Measurements from ENCODE around the gene PAPSS1.
"Not testable (repeated sequence)": the region's sequence is repeated elsewhere in the genome, so short reads cannot be mapped to it uniquely, and the experiment has no call there.

The PAPSS1 gene

DNA sequence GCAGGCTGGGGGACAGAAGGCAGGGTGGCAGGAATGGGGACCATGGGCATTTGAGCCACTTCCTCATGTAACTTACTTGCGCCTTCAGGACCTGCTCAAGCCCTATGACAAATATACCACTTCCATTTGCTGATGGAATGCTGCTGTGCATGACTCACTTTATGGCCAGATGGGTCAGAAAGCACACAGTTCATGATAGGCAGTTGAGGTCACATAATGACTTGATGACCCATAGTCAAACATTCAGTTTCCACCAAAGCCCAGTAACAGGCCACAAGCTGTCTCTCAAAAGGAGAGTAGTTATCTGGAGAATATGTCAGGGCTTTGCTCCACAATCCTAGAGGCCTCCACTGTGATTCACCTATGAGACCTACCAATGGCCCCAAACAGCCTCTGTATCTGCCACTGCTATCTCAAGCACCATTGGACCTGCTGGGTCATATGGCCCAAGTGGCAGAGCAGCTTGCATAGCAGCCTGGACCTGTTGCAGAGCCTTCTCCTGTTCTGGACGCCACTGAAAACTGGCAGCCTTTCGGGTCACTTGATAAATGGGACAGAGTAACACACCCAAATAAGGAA is 5.3 kb upstream of the PAPSS1 start:
- no peak for DNase-seq

DNA sequence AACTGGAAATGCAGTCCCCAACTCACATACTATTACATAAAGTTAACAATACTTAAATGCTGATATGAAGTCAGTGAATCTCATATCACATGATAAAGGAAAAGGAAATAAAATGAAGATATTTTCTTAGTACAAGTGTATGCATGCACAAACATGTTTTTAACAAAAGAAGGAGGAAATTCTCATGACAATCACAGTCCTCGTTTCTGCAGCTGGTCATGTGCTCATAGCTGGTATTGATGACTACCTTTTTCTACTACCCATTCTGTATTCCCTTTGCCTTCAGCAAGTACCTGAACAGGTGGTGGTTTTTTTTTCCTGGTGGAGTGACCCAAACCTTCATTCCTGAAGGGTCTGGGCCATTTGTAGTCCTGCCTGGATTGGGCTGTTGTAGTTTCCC is 3.3 kb upstream of the PAPSS1 start:
- not testable (repeated sequence) for DNase-seq

DNA sequence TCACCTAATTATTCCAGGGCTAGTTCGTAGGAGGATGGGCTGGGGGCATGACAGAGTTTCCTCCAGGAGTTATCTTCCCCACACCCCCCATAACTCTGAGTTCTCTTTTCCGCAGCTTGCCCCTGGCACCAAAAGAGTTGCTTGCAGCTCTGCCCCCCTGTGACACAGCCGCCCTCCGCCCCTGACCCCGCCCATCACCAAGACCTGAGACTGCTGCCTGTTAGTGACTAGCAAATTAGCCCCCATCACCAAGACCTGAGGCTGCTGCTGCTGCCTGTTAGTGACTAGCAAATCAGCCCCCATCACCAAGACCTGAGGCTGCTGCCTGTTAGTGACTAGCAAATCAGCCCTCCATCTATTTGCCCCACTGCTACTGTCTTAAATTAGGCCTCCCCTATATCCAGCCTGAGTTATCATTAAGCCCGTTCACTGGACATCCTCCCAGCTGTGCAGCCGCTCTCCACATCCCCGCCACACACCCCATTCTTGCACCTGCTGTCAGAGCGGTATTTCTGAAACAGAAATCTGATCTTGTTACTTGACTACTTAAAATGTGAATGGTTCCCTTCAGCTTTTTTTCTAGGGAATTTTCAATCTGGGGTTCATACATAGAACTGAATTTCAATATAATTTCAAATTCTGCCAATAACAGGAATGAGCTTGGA is 1.5 kb upstream of the PAPSS1 start:
- DNase-seq = no peak

DNA sequence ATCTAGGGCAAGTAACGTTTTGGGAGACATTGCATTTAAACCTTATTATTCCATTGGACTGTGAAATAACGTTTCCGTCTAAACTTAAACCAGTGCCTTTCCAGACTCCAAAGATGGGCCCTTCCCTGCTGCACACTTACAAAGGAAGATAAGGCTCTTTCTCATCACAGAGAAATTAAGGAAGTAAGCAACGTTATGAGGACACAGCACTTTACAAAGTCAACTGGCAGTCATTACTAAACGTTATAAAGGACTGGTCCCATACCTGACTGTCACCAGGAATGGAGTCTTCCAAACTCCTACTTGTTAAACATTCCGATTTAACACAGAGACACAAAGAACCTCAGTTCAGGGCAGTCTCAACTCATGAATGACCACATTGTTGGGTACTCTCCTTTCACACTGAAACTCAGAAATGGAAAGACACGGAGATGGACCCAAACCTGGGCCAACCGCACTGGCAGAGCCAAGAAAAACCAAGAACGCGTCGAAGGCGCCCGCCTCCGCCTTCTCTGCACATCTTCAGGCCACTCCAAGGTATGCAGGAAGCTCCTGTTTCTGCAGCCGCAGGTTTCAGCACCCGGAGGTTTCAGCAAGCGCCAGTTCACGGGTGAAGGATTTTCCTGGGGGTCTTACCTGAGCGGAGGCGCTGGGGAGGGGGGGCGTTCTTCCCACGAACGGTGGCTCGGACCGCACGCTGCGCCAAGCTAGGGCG is 670 bp downstream of the PAPSS1 start:
- DNase-seq = no peak

DNA sequence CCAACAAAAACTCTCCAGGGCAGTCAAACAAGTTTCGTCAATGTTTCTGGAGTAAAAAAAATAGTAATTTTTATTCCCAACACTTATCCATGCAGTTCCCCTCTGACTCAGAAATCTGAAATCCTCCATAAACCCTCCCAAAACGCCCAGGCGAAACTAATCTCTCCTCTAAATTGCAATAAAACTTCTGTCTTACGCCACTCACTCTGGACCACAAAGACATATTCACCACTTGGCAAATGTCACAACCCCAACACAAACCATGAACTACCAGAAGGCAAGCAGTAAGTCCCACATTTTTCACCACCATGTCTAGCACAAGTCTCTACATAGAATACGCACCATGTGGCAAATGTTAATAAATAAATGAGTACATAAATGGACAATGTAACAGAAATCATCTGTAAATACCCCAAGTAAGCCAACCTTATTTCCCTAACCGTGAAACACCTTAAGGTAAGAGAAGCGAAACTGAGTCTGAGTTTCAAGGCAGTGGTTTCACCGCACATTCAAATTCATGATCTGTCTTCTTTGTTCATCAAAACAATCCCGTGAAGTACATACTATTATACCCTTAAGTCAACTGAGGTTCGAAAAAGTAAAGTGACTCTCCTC is 1.6 kb downstream of the PAPSS1 start:
- DNase-seq = no peak

DNA sequence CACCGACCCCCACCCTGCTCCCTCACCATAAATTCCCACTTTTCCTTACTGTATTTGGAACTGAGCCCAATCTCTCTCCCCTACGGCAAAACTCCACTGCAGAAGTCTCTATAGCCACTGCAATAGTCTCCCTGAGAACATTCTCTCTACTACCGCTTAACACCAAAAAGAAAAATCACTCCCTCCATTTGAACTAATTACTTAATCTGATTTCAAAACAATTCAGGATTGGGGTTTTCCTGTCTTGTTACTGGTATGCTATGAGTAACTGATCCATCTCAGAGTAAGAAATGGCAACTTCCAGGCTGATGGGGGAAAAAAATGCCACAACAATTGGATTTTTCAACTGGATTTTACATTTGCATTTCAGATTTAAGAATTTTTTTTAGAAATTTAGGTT is 5.8 kb downstream of the PAPSS1 start:
- no peak for DNase-seq

DNA sequence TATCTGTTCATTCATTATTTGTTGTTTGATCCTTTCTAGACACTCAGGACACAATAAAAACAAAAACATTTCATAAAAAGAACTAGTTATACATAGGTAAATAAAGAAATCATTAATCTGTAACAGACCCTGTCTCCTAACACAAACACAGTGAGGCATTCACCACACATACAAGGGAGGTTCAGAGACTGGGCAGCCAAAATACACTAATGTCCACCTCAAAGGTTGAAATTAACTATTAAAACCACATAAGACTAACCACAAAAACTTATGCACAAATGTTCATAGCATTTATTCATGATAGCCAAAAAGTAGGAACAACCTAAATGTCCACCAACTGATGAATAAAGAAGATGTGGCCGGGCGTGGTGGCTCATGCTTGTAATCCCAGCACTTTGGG is 7.8 kb downstream of the PAPSS1 start:
- no peak for DNase-seq

DNA sequence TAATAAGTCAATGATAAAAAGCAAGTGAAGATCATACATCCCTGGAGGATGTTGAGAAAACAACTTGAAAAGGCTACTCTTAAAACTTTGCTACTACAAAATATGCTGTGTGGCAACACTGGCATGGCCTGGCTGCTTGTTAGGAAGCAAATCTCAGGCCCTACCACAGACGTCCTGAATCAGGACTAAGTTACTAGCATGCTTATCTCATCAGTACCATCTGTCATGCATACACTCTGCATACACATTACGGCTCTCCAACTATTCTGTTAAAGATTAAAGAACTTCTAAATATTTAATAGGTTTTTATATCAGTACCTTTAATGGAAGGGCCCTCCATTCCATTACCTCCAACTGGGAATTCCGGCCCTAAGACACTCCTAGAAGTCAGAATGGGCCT is 8.2 kb downstream of the PAPSS1 start:
- no peak for DNase-seq

DNA sequence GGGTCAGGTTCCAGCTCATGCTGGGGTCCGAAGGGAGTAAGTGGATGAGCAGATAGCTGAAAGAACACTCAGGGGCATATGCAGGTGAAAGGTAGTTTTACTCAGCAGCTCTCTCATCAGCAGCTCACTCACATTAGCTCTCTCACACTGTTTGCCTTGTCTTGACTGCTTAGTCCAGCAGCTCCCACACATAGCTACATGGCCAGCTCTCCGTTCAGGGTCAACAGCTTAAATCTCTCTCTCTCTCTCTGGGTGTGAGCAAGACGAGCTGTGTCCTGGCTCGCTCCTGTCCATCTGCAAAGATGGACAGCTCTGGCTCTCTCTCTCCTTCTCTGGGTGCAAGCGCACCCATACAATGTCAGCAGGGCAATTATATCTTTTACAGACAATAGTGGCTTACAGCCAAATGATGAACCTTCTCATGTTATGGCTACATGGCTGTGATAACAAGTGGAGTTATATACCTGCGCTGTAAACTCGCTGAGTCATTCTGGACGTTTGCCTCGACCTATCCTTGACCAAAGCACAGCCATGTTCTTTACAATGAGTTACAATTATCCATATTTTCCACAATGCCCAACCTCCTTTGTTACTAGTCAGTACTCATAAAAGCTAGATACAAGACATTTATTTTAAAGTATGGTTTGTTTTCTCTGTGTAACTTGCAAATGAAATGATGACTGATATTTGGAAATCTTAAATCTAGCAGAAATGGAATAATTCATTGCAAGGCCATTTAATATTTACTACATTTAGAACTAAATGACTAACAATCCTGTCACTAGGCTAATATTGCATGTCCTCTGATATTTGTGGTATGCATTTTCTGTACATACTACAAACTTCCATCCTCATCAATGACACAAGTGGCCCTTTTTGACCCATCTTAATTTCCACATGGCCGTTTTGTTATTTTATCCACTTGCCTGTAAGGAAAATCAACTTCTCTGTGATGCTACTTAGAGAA is 9.3 kb downstream of the PAPSS1 start:
- no peak for DNase-seq

DNA sequence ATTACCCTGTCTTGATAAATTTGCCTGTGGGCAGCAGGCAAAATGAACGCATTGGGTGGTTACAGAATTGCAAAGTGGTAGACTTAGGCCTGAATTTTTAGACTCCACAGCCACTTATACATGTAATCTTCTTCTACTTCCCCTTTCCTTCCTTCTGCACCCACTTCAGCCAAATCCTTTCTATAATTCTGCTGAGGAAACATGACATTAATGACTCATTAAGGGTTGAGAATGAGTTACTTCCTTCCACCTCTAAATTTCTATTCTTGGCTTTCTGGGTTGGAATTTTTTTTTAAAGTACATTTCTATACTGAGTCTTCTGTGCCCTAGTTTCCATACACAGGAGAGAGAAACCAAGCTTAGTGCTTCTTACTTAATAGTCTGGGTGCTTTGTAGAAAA is 10.1 kb downstream of the PAPSS1 start:
- DNase-seq = no peak

DNA sequence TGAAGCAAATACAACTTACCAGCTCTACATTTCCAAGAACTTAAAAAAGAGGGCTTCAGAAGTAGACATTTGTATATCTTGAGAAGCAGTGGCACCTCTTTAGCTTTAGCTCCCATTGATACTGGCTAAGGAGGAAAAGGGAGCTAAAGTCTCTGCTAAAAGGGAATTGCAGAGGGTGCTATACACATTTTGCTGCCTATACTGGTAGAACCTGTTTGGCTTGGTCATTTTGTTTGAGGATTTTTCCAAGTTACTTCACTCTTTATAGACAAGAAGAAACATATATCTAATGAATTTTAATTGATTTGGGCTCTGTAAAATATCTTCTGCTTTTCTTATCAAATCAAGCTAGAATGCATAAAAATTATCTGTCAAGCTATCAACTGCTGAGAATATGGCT is 11.8 kb downstream of the PAPSS1 start:
- no peak for DNase-seq

DNA sequence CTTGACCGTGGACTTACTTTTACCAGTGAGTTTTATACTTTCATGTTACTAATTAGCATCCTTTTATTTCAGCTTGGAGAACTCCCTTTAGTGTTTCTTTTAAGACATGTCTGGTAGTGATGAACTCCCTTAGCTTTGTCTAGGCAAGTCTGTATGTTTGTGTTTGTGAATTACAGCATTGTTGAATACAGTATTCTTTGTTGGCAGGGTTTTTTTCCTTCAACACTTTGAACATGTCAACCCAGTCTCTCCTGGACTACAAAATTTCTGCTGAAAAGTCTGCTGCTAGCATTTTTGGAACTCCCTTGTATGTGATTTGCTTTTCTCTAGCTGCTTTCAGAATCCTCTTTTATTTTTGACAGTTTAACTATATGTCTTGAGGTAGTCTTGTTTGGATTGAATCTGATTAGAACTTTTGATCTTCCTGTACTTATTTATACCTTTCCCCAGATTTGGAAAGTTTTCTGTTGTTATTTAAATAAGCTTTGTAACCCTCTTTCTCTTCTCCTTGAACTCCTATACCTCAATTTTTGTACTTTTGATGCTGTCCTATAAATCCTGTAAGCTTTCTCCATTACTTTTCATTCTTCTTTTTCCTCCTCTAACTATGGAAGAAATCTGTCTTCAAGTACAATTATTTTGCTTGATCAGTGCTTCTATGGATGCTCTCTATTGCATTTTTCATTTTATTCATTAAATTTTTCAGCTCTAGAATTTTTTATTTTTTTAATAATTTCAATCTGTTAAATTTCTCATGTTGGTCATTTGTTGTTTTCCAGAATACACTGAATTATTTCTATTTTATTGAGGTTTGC is 14.1 kb downstream of the PAPSS1 start:
- DNase-seq = no peak

DNA sequence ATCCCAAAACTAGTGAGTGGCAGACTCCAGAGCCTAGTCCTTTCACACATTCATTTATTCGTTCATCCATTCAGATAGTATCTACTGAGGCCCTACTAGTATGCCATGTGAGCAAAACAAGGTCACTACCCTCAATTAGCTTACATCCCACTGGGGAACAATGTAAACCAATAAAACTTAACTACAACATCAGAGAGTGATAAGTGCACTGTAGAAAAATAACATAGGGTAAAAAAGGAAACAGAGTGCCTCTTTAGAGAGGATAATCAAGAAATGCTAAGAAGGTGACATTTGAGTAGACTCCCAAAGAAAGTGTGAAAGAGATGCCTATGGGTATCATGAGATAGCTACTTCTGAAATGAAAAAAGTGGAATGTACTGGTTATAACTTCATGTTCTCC is 18.5 kb downstream of the PAPSS1 start:
- no peak for DNase-seq

DNA sequence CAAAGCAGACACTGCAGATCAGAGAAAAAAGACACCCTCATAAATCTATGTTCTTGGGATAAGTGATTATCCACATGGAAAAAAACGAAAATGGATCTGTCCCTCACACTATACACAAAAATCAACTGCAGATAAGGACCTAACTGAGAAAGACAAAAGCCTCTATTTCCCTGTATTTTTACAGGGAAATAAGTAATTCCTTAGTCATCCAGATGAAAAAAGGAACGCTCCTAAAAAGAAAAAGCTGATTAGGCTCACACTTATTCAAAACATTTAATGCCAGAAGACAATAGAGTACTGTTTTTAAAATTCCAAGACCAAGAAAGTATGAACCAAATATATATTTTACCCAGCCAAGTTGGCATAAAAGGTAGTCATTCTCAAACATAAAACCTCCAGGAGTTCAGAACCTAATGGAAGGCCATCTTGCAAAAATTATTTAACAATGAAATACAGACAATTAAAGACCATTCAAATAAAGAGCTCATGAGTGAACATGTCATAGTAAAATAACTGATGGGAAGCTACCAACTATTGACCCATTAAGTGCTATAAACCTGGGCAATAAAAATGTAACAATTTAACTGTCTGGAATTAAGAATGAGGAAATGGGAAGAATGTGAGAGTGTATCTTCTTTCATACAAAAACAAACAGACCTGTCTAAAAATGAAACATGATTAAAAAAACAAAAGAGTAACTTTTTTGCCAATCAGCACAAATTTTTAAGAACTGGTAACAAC is 20.4 kb downstream of the PAPSS1 start:
- no peak for DNase-seq

DNA sequence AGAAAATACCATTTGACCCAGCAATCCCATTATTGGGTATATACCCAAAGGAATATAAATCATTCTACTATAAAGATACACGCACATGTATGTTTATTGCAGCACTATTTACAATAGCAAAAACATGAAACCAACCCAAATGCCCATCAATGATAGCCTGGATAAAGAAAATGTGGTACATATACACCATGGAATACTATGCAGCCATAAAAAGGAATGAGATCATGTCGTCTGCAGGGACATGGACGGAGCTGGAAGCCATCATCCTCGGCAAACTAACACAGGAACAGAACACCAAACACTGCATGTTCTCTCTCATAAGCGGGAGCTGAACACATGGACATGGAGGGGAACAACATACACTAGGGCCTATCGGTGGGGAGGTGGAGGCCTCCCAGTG is 23.8 kb downstream of the PAPSS1 start:
- not testable (repeated sequence) for DNase-seq

DNA sequence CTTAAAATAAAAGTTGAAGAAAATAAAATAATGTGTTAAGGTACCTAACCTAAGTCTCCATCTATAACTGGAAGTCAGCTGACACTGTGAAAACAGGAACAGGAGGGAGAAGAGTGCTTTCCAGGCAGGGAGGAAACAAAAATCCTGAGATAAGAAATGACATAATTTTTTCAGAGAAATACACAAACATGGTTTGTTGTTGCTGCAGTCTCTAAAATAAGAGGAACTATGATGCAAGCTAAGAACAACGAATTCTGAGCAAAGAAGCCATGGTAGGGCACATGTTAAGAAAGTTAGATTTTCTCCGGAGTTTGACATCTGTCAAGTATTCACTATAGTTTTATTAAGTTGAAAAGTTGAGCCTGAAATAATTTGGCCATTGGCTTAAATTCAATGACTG is 26.9 kb downstream of the PAPSS1 start:
- DNase-seq = no peak

DNA sequence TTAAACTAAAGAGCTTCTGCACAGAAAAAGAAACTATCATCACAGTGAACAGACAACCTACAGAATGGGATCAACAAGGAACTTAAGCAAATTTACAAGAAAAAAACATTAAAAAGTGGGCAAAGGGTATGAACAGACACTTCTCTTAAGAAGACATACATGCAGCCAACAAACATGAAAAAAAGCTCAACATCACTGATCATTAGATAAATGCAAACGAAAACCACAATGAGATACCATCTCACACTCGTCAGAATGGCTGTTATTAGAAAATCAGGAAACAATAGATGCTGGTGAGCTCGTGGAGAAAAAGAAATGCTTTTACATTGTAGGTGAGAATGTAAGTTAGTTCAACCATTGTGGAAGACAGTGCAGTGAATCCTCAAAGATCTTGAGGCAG is 27.8 kb downstream of the PAPSS1 start:
- no peak for DNase-seq

DNA sequence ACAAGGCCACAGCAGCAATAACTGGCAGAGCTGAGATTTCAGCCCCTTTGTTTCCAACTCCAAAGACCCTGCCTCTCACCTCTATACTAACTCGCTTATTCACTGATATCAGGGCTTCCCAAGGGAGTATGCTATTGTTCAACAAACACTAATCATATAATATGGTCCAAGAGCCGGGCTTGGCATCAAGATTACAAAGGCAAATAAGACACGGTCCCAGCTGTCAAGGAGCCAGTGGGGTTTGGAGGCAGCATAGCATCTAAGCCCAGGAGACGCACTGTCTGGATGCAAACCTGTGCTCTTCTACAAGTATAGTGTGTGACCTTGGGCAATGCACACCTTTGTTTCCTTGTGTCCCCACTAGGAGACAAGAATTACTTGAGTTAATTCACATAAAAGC is 28.7 kb downstream of the PAPSS1 start:
- DNase-seq = no peak

DNA sequence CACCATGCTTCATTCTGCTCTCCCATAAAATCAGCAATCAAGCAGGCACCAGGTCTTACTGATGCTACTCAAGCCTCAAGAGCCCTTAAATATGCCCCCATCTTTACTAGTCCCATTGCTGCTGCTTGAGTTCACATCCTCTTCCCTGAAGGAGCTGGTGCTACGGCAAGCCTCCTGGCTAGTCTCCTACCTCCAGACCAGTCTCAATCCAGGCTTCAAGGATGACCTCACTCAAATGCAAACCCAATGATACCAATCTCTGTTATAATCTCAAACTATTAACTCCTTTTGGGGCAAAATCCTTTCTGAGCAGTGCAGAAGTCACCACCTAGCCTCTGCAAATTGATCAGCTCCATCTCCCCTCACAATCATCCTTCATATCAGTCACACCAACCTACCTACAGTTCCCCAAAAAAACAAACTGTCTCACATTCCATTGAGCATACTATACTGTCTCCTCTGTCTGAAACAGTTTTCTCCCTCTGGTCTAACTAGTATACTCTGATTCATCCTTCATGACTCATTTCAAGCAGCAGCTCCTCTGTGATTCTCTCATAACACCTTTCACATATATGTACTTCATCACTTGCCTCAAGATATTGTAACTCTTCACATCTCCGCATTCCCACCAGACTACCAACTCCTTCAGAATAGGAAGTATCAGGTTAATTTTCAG is 30.0 kb downstream of the PAPSS1 start:
- no peak for DNase-seq

DNA sequence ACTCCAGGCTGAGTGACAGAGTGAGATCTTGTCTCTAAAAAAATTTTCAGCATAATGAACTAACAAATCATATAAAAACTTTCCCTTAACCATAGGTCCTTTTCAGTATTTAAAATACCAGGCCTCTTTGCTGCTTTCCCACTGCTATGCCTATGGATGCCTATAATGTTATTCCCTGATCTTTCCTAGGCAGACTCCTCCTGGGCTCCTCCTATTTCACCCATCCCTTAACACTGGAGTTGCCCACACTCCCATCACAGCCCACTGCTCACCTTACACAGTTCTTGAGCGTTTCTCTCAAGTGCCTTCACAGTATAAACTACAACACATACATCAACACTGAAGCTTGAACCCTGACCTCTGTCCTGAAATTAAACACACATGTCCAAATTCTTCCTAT is 31.6 kb downstream of the PAPSS1 start:
- no peak for DNase-seq

DNA sequence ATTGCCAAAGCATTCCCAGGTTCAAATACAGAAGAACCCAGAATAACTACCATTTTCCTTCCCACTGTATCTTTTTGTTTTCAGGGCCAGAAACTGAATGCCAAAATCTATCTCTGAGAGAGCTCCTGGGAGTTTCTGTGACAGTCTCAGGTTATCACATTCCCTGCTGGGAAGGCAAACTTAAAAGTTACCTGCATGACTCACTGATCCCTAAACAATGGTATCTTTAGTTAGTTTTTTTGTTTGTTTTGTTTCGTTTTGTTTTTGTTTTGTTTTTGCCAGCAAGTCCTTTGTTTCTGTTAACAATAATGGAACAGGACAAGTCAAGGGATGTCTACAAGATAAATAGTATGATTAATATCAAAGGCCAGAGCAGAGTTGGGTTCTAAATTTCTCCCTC is 34.3 kb downstream of the PAPSS1 start:
- DNase-seq = no peak

Measured in NCI-H1105 (cell line).